Endodermal cell (in vitro differentiated cells): ENCODE data around the gene NT5C. TPM values are rescaled to one million over a fixed set of nuclear protein-coding genes. Genes with fewer than 3 reads are reported as not detected.
A peak's percentile ranks its signal among the peaks of the same experiment; 100 is the strongest.

ENCODE experiments used
- DNase-seq: peaks from one replicate; pipeline ENCODE4 v3.0.0-alpha.2; 2017
- H3K27ac ChIP-seq: 2 replicates; pipeline ENCODE4 v1.5.1; 2013; ENCODE audit warnings: mild to moderate bottlenecking, low read depth, low read length, moderate library complexity
- H3K27me3 ChIP-seq: 2 replicates; pipeline ENCODE4 v1.6.1; 2013; ENCODE audit warnings: mild to moderate bottlenecking, low read length, moderate library complexity; ENCODE audit not compliant: insufficient read depth, control insufficient read depth, poor library complexity, severe bottlenecking
- H3K36me3 ChIP-seq: 2 replicates; pipeline ENCODE4 v1.7.0; 2013; ENCODE audit warnings: mild to moderate bottlenecking, low read length, moderate library complexity; ENCODE audit not compliant: control insufficient read depth, insufficient read depth
- H3K4me1 ChIP-seq: one replicate; pipeline ENCODE4 v1.7.0; 2013; ENCODE audit warnings: low read length; ENCODE audit not compliant: control insufficient read depth, insufficient read depth
- H3K4me3 ChIP-seq: 2 replicates; pipeline ENCODE4 v1.5.1; 2013; ENCODE audit warnings: mild to moderate bottlenecking, low read length, moderate library complexity
- H3K9ac ChIP-seq: 2 replicates; pipeline ENCODE4 v1.6.1; 2013; ENCODE audit warnings: mild to moderate bottlenecking, low read length, moderate library complexity; ENCODE audit not compliant: poor library complexity, severe bottlenecking; ENCODE audit errors: extremely low read depth
- H3K9me3 ChIP-seq: 2 replicates; pipeline ENCODE4 v1.6.1; 2013; ENCODE audit warnings: mild to moderate bottlenecking, low read length, moderate library complexity; ENCODE audit not compliant: control insufficient read depth
- H3K27ac Mint-ChIP-seq: 2 replicates; pipeline ENCODE4 v1.8.0; 2020; ENCODE audit warnings: mixed read lengths
- H3K27me3 Mint-ChIP-seq: 2 replicates; pipeline ENCODE4 v1.8.0; 2021; ENCODE audit warnings: mild to moderate bottlenecking, mixed read lengths; ENCODE audit not compliant: insufficient read depth
- H3K36me3 Mint-ChIP-seq: 2 replicates; pipeline ENCODE4 v1.8.0; 2020; ENCODE audit warnings: low read depth, mixed read lengths
- H3K4me1 Mint-ChIP-seq: 2 replicates; pipeline ENCODE4 v1.8.0; 2020; ENCODE audit warnings: mixed read lengths
- H3K4me3 Mint-ChIP-seq: 2 replicates; pipeline ENCODE4 v1.8.0; 2020; ENCODE audit warnings: mild to moderate bottlenecking, moderate library complexity, mixed read lengths
- H3K9me3 Mint-ChIP-seq: 2 replicates; pipeline ENCODE4 v1.8.0; 2020; ENCODE audit warnings: mild to moderate bottlenecking, mixed read lengths
- WGBS, 2 experiments: methylation state at CpG; one replicate each; pipeline versions ENCODE4 v1.1.5 to v1.1.7; 2013; ENCODE audit warnings: missing lambda C conversion rate in 2 of 2, mixed read lengths in 1 of 2; ENCODE audit not compliant: insufficient coverage in 1 of 2, insufficient read length in 1 of 2; 5-methylcytosine and 5-hydroxymethylcytosine counted together
- total RNA-seq, 2 donors: library from RNA; stranded (reverse); fragmentation: NEBNext Ultra II Directional in 1 of 2; extraction: Animal tissue kit (Norgen Biotek cat#: 25700) in 1 of 2; gene quantifications; 2 replicates in 1 of 2; 3 replicates in 1 of 2; pipeline ENCODE4 v1.2.1, GENCODE V29; 2021
- TF ChIP-seq, protein P1 (sequence below): fragments of 200-600 bp; sonication (generic); conservative IDR thresholded peaks from 2 replicates; pipeline ENCODE4 v1.5.0; 2021; ENCODE audit warnings: antibody characterized with exemption, mild to moderate bottlenecking

NT5C gene
- total RNA-seq, 2 donors from 2014 or later, result 69.1 to 80.3 TPM

DNA sequence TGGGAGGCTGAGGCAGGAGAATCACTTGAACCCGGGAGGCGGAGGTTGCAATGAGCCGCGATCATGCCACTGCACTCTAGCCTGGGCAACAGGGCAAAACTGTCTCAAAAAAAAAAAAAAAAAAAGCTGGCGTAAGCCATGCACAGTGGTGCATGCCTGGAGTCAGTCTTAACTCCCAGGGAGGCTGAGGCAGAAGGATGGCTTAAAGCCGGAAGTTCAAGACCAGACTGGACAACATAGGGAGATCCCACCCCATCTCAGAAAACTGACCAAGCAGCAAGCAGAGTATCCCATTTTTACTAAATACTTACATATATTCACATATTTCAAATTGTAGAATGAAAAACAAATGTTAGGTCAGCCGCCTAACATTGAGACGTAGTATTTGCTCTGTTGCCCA lies 4.6 kb downstream of the NT5C start:
- Histone ChIP-seq H3K9ac (no peak overlapping the region), H3K9me3 (no peaks in the 10 kb centered on the region), H3K4me1 (peaks cover 3% of the 10 kb centered on the region), H3K36me3 (peaks cover 45% of the 10 kb centered on the region), H3K4me3 (no peak overlapping the region), H3K27ac (no peak overlapping the region), H3K27me3 (no peaks in the 10 kb centered on the region)
- TF ChIP-seq, protein P1, sequence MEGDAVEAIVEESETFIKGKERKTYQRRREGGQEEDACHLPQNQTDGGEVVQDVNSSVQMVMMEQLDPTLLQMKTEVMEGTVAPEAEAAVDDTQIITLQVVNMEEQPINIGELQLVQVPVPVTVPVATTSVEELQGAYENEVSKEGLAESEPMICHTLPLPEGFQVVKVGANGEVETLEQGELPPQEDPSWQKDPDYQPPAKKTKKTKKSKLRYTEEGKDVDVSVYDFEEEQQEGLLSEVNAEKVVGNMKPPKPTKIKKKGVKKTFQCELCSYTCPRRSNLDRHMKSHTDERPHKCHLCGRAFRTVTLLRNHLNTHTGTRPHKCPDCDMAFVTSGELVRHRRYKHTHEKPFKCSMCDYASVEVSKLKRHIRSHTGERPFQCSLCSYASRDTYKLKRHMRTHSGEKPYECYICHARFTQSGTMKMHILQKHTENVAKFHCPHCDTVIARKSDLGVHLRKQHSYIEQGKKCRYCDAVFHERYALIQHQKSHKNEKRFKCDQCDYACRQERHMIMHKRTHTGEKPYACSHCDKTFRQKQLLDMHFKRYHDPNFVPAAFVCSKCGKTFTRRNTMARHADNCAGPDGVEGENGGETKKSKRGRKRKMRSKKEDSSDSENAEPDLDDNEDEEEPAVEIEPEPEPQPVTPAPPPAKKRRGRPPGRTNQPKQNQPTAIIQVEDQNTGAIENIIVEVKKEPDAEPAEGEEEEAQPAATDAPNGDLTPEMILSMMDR, result no peak
- H3K27ac Mint-ChIP-seq, result no peak overlapping the region
- peaks cover 32% of the 10 kb centered on the region for H3K36me3 Mint-ChIP-seq
- no peak for DNase-seq
- H3K4me1 Mint-ChIP-seq, result peaks cover 4% of the 10 kb centered on the region
- H3K4me3 Mint-ChIP-seq, result no peak overlapping the region
- 93 to 94% methylated on average over 6 to 8 of the region's 8 CpGs for WGBS, 2 experiments
- no peaks in the 10 kb centered on the region for H3K9me3 Mint-ChIP-seq
- no peaks in the 10 kb centered on the region for H3K27me3 Mint-ChIP-seq

DNA sequence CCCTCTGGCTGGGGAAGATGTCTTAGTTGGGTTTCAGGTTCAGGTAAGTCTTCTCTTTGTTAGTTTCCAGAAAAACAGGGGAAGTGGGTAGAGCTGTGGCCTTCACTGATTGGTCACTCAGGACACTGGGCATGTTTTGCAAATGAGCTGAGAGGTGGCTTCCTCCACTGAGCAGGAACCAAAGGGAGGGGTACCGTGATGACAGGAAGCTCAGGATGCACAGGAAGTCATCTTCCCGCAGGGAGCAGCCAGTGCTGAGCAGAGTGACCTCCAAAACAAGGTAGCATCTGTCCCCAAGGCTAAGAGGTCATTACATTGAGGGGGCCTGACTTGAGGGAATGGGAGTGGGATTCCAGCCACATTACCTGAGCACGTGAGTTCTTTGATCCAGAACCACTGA lies 5.6 kb downstream of the NT5C start:
- H3K4me1 ChIP-seq, result peaks cover 3% of the 10 kb centered on the region
- TF ChIP-seq, protein P1, result no peak
- Mint-ChIP-seq H3K27ac (no peak overlapping the region), H3K9me3 (no peaks in the 10 kb centered on the region), H3K4me1 (peaks cover 4% of the 10 kb centered on the region), H3K36me3 (peaks cover 39% of the 10 kb centered on the region), H3K27me3 (no peaks in the 10 kb centered on the region), H3K4me3 (no peak overlapping the region)
- H3K27me3 ChIP-seq, result no peaks in the 10 kb centered on the region
- no peak overlapping the region for H3K27ac ChIP-seq
- WGBS, 2 experiments, result 52 to 89% methylated on average over 2 to 3 of the region's 3 CpGs
- no peaks in the 10 kb centered on the region for H3K9me3 ChIP-seq
- peaks cover 52% of the 10 kb centered on the region for H3K36me3 ChIP-seq
- DNase-seq, result peak; percentile 72
- no peak overlapping the region for H3K4me3 ChIP-seq
- no peak overlapping the region for H3K9ac ChIP-seq

DNA sequence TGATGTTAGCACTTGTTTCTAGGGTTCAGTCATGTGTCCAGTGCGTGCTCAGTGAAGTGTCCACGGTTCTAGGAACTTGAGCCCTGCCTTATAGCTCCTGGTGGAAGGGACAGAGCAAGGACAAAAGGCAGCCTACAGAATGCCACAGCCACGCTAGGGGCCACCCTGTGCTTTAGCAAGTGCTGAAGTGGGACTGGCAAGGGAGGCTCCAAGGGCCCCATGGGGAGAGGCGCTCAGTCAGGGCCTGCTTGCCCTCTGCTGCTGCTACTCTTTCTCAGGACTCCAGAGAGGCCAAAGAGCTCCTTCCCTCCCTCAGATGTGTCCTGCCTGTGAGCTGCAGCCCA lies 6.8 kb downstream of the NT5C start:
- no peaks in the 10 kb centered on the region for H3K4me1 Mint-ChIP-seq
- Histone ChIP-seq H3K27ac (no peak overlapping the region), H3K4me3 (no peak overlapping the region), H3K36me3 (peaks cover 51% of the 10 kb centered on the region), H3K4me1 (no peaks in the 10 kb centered on the region), H3K9me3 (no peaks in the 10 kb centered on the region), H3K27me3 (no peaks in the 10 kb centered on the region), H3K9ac (no peak overlapping the region)
- H3K4me3 Mint-ChIP-seq, result no peak overlapping the region
- TF ChIP-seq, protein P1, result no peak
- peaks cover 43% of the 10 kb centered on the region for H3K36me3 Mint-ChIP-seq
- 91 to 92% methylated on average over 3 to 4 of the region's 4 CpGs for WGBS, 2 experiments
- H3K9me3 Mint-ChIP-seq, result no peaks in the 10 kb centered on the region
- DNase-seq, result no peak
- no peaks in the 10 kb centered on the region for H3K27me3 Mint-ChIP-seq
- H3K27ac Mint-ChIP-seq, result peak overlapping the region; percentile 44
